Measurements from ENCODE around the gene SEMG2.

GRCh38 chr20:45209924-45210323 lies 11.2 kb upstream of the SEMG2 start:
- TF ChIP-seq, protein P1, sequence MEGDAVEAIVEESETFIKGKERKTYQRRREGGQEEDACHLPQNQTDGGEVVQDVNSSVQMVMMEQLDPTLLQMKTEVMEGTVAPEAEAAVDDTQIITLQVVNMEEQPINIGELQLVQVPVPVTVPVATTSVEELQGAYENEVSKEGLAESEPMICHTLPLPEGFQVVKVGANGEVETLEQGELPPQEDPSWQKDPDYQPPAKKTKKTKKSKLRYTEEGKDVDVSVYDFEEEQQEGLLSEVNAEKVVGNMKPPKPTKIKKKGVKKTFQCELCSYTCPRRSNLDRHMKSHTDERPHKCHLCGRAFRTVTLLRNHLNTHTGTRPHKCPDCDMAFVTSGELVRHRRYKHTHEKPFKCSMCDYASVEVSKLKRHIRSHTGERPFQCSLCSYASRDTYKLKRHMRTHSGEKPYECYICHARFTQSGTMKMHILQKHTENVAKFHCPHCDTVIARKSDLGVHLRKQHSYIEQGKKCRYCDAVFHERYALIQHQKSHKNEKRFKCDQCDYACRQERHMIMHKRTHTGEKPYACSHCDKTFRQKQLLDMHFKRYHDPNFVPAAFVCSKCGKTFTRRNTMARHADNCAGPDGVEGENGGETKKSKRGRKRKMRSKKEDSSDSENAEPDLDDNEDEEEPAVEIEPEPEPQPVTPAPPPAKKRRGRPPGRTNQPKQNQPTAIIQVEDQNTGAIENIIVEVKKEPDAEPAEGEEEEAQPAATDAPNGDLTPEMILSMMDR (IDR thresholded peaks at IDR 0.05): no peak
- TF ChIP-seq EZH2 (IDR thresholded peaks at IDR 0.05; ENCODE audit: borderline replicate concordance, insufficient read depth, low read depth, low read length, poor library complexity, severe bottlenecking): no peak

Data from B cell (primary cell).